Measurements from ENCODE around the gene FAM83F.
"Not testable (repeated sequence)": the region's sequence is repeated elsewhere in the genome, so short reads cannot be mapped to it uniquely, and the experiment has no call there.

The FAM83F gene

GRCh38 chr22:39994566-39995392 lies at the start of gene FAM83F:
TSS of gene FAM83F (plus strand) at chr22:39994954. CDS start at chr22:39995043, 89 bp downstream.
- DNase-seq (ENCODE audit: low spot score): peak; percentile 64

- no peak for DNase-seq (ENCODE audit: low spot score)
These were observed 48.6 kb upstream of the FAM83F start for GRCh38 chr22:39946126-39946502.

- DNase-seq (ENCODE audit: low spot score): no peak
These were observed 48.1 kb upstream of the FAM83F start for GRCh38 chr22:39946503-39947219.

GRCh38 chr22:39947220-39948216 lies 47.2 kb upstream of the FAM83F start:
- no peak for DNase-seq (ENCODE audit: low spot score)

GRCh38 chr22:39949964-39950737 lies 44.6 kb upstream of the FAM83F start:
- no peak for DNase-seq (ENCODE audit: low spot score)

- not testable (repeated sequence) for DNase-seq (ENCODE audit: low spot score)
These were observed 43.0 kb upstream of the FAM83F start for GRCh38 chr22:39951603-39952293.

GRCh38 chr22:39952347-39952746 lies 42.4 kb upstream of the FAM83F start:
- DNase-seq (ENCODE audit: low spot score): no peak

- DNase-seq (ENCODE audit: low spot score): no peak
These were observed 41.7 kb upstream of the FAM83F start for GRCh38 chr22:39953101-39953500.

GRCh38 chr22:39954584-39955055 lies 40.1 kb upstream of the FAM83F start:
- no peak for DNase-seq (ENCODE audit: low spot score)

GRCh38 chr22:39955675-39956074 lies 39.1 kb upstream of the FAM83F start:
- no peak for DNase-seq (ENCODE audit: low spot score)

GRCh38 chr22:39956932-39957664 lies 37.7 kb upstream of the FAM83F start:
- no peak for DNase-seq (ENCODE audit: low spot score)

GRCh38 chr22:39958009-39958711 lies 36.6 kb upstream of the FAM83F start:
- DNase-seq (ENCODE audit: low spot score): no peak

- no peak for DNase-seq (ENCODE audit: low spot score)
These were observed 35.7 kb upstream of the FAM83F start for GRCh38 chr22:39958949-39959639.

- DNase-seq (ENCODE audit: low spot score): no peak
These were observed 34.9 kb upstream of the FAM83F start, which contains the start of gene TMA7B for GRCh38 chr22:39959640-39960447. TSS of gene TMA7B (plus strand) at chr22:39960397. CDS start at chr22:39964375, 3,978 bp downstream.

- no peak for DNase-seq (ENCODE audit: low spot score)
These were observed 33.7 kb upstream of the FAM83F start for GRCh38 chr22:39960791-39961746.

- DNase-seq (ENCODE audit: low spot score): no peak
These were observed 32.7 kb upstream of the FAM83F start for GRCh38 chr22:39962071-39962470.

All from ecto neural progenitor cell (in vitro differentiated cells).